ENCODE measurements around the gene CRIP1.

Gene CRIP1

GRCh38 chr14:105470350-105471296 is 16.1 kb upstream of the CRIP1 start:
- DNase-seq (ENCODE audit: low read depth, low spot score), result no peak

GRCh38 chr14:105471297-105471821 is 15.3 kb upstream of the CRIP1 start:
- DNase-seq (ENCODE audit: low read depth, low spot score), result peak; percentile 61

DNA sequence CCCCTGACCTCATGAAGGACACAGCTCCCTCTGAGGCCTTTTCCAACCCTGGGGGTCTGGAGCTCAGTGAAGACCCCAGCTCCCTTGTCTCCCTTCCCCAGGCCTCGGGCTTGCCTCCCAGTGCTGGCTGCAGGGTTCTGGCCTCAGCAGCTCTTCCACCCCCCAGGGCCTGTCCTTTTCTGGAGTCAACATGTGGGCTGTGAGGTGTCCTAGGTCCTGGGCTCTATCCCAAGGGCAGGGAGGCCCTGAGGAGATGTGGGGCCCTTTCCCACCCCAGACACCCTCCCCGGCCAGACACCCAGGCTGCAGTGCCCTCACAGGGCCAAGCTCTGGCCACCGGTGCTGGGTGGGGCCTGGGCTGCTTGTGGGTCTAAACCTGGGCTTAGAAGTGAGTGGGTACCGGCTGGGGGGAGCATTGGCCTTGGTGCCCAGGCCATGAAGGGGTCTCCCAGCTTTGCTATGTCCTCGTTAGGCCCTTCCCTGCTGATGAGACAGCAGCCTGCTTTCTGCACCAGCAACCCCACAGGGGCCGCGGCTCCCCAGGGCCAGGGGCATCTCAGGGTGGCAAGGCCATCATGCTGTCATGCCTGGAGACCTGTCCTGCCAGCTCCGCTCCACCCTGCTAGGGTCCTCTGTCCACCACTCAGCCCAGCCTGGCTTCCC is 14.7 kb upstream of the CRIP1 start:
- no peak for DNase-seq (ENCODE audit: low read depth, low spot score)

DNA sequence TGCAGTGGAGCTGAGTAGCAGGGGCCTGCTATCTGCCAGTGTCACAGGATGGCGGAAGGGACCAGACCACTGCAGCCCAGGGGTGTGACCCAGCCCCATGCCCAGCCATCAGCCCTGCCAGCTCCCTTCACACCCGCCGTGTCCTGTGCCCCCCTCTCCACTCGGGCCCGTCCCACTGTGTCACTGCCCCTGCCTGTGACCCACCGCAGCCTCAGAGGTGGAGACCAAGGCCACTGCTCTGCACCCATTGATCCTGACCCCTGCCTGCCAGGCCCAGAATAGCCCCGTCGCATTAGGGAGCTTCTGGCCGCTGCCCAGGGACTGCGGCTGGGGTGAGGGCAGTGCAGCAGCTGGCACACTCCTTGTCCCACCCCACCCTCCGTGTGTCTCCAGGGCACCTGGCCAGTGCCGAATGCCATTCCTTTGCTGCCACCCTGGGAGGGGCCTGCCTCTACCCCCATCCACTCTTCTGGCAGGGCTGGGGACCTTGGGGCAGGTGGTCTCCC is 14.1 kb upstream of the CRIP1 start:
- no peak for DNase-seq (ENCODE audit: low read depth, low spot score)

DNA sequence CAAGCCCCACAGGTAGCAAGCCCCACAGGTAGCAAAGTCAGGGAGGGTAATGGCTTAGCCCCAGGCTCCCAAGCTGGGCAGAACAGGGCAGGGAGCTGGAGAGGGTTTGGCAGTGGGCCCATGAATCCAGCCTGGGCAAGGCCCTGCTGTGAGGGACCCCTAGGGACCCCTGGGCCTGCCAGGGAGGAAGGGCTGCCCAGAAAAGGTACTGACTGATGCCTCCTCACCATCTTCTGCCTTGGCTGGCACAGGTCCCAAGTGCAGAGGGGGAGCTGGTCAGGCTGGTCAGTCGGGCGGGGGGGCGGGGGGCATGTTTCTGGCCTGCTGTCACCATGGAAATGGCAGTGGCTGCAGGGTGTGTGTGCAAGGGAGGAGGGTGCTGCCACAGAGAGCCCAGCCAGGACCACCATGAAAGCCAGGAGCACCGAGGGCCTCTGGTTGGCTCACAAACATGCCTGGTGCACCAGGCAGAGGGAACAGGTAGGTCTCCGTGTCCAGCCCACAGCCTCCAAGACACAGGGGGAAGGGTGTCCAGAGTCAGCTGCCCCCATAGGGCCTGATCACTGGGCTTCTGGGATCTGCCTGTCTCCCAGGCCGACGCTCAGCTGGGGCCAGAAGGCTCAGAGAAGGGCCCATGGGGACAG is 13.5 kb upstream of the CRIP1 start:
- DNase-seq (ENCODE audit: low read depth, low spot score), result no peak

DNA sequence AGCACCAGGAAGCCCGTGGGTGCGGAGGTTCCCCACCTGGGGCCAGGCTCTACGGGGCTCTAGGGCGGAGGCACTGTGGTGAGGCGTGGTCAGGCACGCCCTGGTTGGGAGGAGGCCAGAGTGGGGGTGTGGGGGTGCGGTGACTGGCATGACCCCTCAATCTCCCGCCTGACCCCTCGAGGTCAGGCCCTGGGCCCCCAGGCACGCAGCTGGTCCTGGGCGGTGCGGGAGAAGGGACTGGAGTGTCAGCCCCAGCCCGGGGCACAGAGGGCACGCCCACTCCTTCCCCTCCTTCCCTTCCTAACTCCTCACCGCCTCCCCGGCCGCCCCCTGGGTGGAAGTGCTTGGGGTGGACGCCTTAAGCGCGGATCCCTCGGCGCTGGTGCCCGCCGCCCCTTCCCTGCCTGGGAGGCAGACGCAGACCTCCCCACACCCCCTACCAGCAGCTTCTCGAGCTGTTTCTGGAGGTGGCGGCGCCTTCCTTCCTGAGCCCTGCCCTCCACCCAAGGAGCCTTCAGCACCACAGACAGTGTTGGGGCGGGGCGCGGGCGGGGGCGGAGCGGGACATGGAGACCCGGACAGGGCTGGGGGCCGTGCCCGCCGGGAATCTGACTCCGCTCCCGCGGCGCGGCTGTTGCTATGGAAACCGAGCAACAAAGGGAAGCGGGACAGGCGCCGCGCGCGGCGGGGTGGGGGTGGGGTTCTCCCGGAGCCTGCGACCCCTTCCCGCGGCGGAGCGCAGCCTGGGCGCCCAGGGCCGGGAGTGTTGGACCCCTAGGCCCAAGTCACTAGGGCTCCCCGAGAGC is 12.8 kb upstream of the CRIP1 start:
- peak; percentile 94 for DNase-seq (ENCODE audit: low read depth, low spot score)

DNA sequence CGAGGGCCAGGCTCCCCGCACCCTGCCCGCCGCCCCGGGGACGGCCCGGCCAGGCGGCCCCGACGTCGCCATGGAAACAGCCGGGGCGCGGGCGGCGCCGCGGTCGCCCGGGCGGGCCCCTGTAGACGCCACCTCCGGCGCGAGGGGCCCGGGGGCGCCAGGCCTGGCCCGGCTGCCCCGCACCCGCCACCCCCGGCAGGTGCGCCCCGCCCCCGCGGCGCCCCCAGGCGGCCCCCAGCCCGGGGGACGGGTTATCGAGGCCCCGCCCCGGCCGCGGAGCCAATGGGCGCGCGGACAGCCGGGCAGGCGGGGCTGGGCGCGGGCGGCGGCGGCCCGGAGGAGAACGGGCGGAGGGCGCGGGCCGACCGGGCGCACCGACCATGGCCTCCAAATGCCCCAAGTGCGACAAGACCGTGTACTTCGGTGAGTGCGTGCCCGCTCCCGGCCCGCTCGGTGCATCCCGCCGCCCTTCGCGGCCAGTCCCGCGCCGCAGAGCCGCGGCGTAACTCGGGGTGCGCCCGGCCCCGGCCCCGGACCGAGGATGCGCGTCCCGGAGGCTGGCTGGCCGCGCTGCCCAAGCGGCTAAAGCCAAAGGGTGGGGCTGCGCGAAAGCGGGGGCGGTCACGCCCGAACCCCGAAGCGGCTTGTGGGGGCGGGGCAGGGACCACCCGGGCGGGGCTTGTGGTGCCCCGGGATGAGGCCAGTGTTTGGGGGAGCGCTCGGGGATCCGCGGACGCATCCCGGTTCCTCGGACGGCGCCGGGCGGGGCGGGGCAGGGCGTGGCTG is 12.0 kb upstream of the CRIP1 start, which contains the start of gene CRIP2:
TSS of gene CRIP2 (plus strand) at position 339 of the 786 bp plus-strand sequence. CDS start at position 381, 42 bp downstream.
- DNase-seq (ENCODE audit: low read depth, low spot score), result no peak

- peak; percentile 57 for DNase-seq (ENCODE audit: low read depth, low spot score)
These were observed 11.2 kb upstream of the CRIP1 start for GRCh38 chr14:105475269-105476096.

DNA sequence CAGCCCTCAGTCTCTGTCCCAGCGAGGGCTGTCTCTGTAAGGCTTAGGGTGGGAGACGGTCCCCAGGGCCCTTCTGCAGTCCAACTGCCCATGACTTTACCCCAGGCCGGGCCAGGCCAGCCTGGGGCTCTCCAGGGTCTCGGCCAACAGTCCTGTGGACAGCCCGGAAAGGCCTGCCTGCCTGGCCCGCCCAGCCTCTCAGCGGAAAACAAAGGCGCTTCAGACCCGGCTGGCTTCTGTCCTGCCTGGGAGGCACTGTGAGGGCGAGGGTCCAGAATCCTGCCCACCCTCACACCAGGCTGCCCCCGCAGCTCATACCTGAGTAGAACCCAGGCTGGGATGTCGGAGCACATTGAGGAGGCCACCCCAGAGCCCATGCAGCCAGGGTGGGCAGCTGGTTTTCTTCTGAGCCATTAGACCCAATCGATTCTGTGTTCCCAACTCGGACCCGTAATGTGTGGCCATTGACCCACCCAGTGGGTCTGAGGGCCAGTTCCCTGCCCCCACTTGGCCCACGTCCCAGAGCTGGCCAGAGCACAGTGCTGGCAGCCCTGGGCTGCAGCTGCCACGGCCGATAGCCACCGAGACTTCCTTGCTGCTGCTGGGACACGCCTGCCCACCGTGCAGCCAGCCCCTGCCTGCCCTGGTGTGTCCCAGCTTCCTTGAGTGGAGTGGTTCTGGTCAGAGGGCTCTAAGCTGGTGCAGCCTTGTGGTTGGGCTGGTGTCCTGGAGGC is 10.4 kb upstream of the CRIP1 start:
- DNase-seq (ENCODE audit: low read depth, low spot score), result peak; percentile 71

- DNase-seq (ENCODE audit: low read depth, low spot score), result no peak
These were observed 9.6 kb upstream of the CRIP1 start for GRCh38 chr14:105476831-105477659.

- no peak for DNase-seq (ENCODE audit: low read depth, low spot score)
These were observed 8.9 kb upstream of the CRIP1 start for GRCh38 chr14:105477660-105478397.

GRCh38 chr14:105478398-105479251 is 8.1 kb upstream of the CRIP1 start:
- no peak for DNase-seq (ENCODE audit: low read depth, low spot score)

GRCh38 chr14:105479431-105480158 is 7.1 kb upstream of the CRIP1 start:
- DNase-seq (ENCODE audit: low read depth, low spot score), result no peak

- no peak for DNase-seq (ENCODE audit: low read depth, low spot score)
These were observed 6.4 kb upstream of the CRIP1 start for GRCh38 chr14:105480199-105480746.

Data from ELF-1 (cell line).